H1 (cell line): Measurements from ENCODE around the gene SCD. TPM values are rescaled to one million over a fixed set of nuclear protein-coding genes. Genes with fewer than 3 reads are reported as not detected.

ENCODE experiments used
- CTCF ChIA-PET: fragments of 300-600 bp; sonication (Branson Sonifier 250); formaldehyde crosslinking; loops from one replicate; lab custom pipeline; 2021; ENCODE audit not compliant: partially characterized antibody; lab: Charles Lee
- POLR2A ChIA-PET: fragments of 300-600 bp; sonication (Branson Sonifier 250); formaldehyde crosslinking; loops from one replicate; lab custom pipeline; 2021; ENCODE audit warnings: inconsistent platforms; ENCODE audit not compliant: partially characterized antibody; lab: Charles Lee
- DNase-seq, 2 experiments: peaks; one replicate each; pipeline versions ENCODE4 v3.0.0 to v3.0.0-alpha.2; 2010 to 2022; ENCODE audit warnings: low spot score in 2 of 2, low read depth in 1 of 2, mixed read lengths in 1 of 2
- FAIRE-seq: peaks from 2 replicates; lab custom pipeline; 2011; peaks lifted over from hg19 to GRCh38; lab: Jason Lieb, UNC
- H2AFZ ChIP-seq: 2 replicates; pipeline ENCODE4 v1.8.1; 2012; ENCODE audit warnings: low read length, inconsistent platforms
- H2AK5ac ChIP-seq: 2 replicates; pipeline ENCODE4 v1.6.1; 2013; ENCODE audit warnings: low read depth, low read length
- H2BK120ac ChIP-seq: replicated peaks from 2 replicates; pipeline ENCODE3; 2013; ENCODE audit warnings: low read depth, low read length, inconsistent platforms
- H2BK12ac ChIP-seq: 2 replicates; pipeline ENCODE4 v1.6.1; 2013; ENCODE audit warnings: low read depth, low read length
- H2BK15ac ChIP-seq: 2 replicates; pipeline ENCODE4 v1.6.1; 2013; ENCODE audit warnings: low read length
- H2BK20ac ChIP-seq: 2 replicates; pipeline ENCODE4 v1.6.1; 2013; ENCODE audit warnings: low read length
- H2BK5ac ChIP-seq: 2 replicates; pipeline ENCODE4 v1.6.1; 2013; ENCODE audit warnings: low read depth, low read length
- H3K14ac ChIP-seq: 2 replicates; pipeline ENCODE4 v1.6.1; 2013; ENCODE audit warnings: inconsistent platforms; ENCODE audit not compliant: insufficient read length
- H3K18ac ChIP-seq: 2 replicates; pipeline ENCODE4 v1.6.1; 2013; ENCODE audit warnings: low read length; ENCODE audit errors: extremely low read depth
- H3K23ac ChIP-seq: 2 replicates; pipeline ENCODE4 v1.6.1; 2013; ENCODE audit warnings: inconsistent platforms; ENCODE audit not compliant: insufficient read length
- H3K23me2 ChIP-seq: 2 replicates; pipeline ENCODE4 v1.6.1; 2013; ENCODE audit warnings: low read depth, low read length
- H3K27ac ChIP-seq: 2 replicates; pipeline ENCODE4 v1.6.1; 2011; ENCODE audit warnings: low read depth, low read length, inconsistent platforms
- H3K27me3 ChIP-seq, 4 experiments: replicated peaks in 1 of 4; 1 replicate in 1 of 4; 2 replicates in 3 of 4; pipeline versions ENCODE4 v1.6.1 to v1.8.1; 2011 to 2013; ENCODE audit warnings: low read length in 3 of 4, mild to moderate bottlenecking in 3 of 4, inconsistent platforms in 2 of 4, mixed read lengths in 2 of 4, moderate library complexity in 1 of 4; ENCODE audit not compliant: control insufficient read depth in 3 of 4, insufficient read depth in 3 of 4; ENCODE audit errors: extremely low read depth in 1 of 4
- H3K36me3 ChIP-seq, 4 experiments: 2 replicates each; pipeline versions ENCODE4 v1.6.1 to v1.8.1; 2011 to 2013; ENCODE audit warnings: mild to moderate bottlenecking in 4 of 4, low read length in 3 of 4, moderate library complexity in 2 of 4, control low read depth in 1 of 4, inconsistent platforms in 1 of 4; ENCODE audit not compliant: insufficient read depth in 4 of 4, control insufficient read depth in 2 of 4
- H3K4ac ChIP-seq: replicated peaks from 2 replicates; pipeline ENCODE3; 2013; ENCODE audit warnings: low read length, low read depth, mixed read lengths, inconsistent platforms; ENCODE audit not compliant: insufficient read length
- H3K4me1 ChIP-seq, 4 experiments: replicated peaks in 1 of 4; 1 replicate in 1 of 4; 2 replicates in 3 of 4; pipeline versions ENCODE4 v1.6.1 to v1.8.1; 2011 to 2013; ENCODE audit warnings: low read length in 3 of 4, inconsistent platforms in 2 of 4, mixed read lengths in 1 of 4; ENCODE audit not compliant: insufficient read depth in 4 of 4, control insufficient read depth in 3 of 4
- H3K4me2 ChIP-seq, 2 experiments: 2 replicates each; pipeline versions ENCODE4 v1.6.1 to v1.8.1; 2011 to 2013; ENCODE audit warnings: low read depth in 2 of 2, low read length in 2 of 2, control low read depth in 1 of 2, inconsistent platforms in 1 of 2, mild to moderate bottlenecking in 1 of 2; ENCODE audit not compliant: insufficient read depth in 1 of 2
- H3K4me3 ChIP-seq, 4 experiments: fragments of 200-600, 300-600 bp in 1 of 4; sonication (generic), shearing (Covaris generic), sonication (Bioruptor Twin) in 1 of 4; 2 replicates each; pipeline versions ENCODE4 v1.5.1 to v1.8.1; 2011 to 2016; ENCODE audit warnings: low read length in 4 of 4, low read depth in 3 of 4, control low read depth in 2 of 4, inconsistent platforms in 2 of 4, mild to moderate bottlenecking in 2 of 4, mixed read lengths in 1 of 4, moderate library complexity in 1 of 4; ENCODE audit not compliant: insufficient read depth in 2 of 4; ENCODE audit errors: extremely low read depth in 1 of 4
- H3K56ac ChIP-seq: replicated peaks from 2 replicates; pipeline ENCODE3; 2013; ENCODE audit warnings: low read depth, mild to moderate bottlenecking, mixed read lengths, low read length, inconsistent platforms; ENCODE audit not compliant: insufficient read length
- H3K79me1 ChIP-seq: 2 replicates; pipeline ENCODE4 v1.6.1; 2013; ENCODE audit warnings: low read depth, low read length, control low read depth
- H3K79me2 ChIP-seq, 2 experiments: 2 replicates each; pipeline versions ENCODE4 v1.6.1 to v1.8.1; 2012 to 2013; ENCODE audit warnings: low read length in 2 of 2, mild to moderate bottlenecking in 2 of 2, inconsistent platforms in 1 of 2; ENCODE audit not compliant: insufficient read depth in 2 of 2, control insufficient read depth in 1 of 2
- H3K9ac ChIP-seq, 4 experiments: replicated peaks in 1 of 4; 1 replicate in 1 of 4; 2 replicates in 3 of 4; pipeline versions ENCODE4 v1.6.1 to v1.8.1; 2011 to 2013; ENCODE audit warnings: low read depth in 3 of 4, low read length in 3 of 4, control low read depth in 2 of 4, mild to moderate bottlenecking in 2 of 4, moderate library complexity in 2 of 4, inconsistent platforms in 1 of 4; ENCODE audit errors: extremely low read depth in 1 of 4
- H3K9me3 ChIP-seq, 2 experiments: 2 replicates each; pipeline versions ENCODE4 v1.6.1 to v1.8.1; 2012 to 2013; ENCODE audit warnings: mild to moderate bottlenecking in 2 of 2, moderate library complexity in 2 of 2, control low read depth in 1 of 2, inconsistent platforms in 1 of 2, low read depth in 1 of 2, low read length in 1 of 2, mixed read lengths in 1 of 2; ENCODE audit not compliant: insufficient read depth in 2 of 2
- H4K20me1 ChIP-seq, 2 experiments: replicated peaks in 1 of 2; 2 replicates each; pipeline versions ENCODE3 to v1.8.1; 2011 to 2013; ENCODE audit warnings: inconsistent platforms in 2 of 2, low read length in 2 of 2, mild to moderate bottlenecking in 1 of 2; ENCODE audit not compliant: insufficient read depth in 2 of 2, control insufficient read depth in 1 of 2
- H4K5ac ChIP-seq: 2 replicates; pipeline ENCODE4 v1.6.1; 2013; ENCODE audit warnings: low read length, low read depth, mixed read lengths, inconsistent platforms; ENCODE audit not compliant: insufficient read length
- H4K8ac ChIP-seq: 2 replicates; pipeline ENCODE4 v1.8.0; 2013; ENCODE audit warnings: mild to moderate bottlenecking, moderate library complexity, low read length, inconsistent platforms; ENCODE audit not compliant: insufficient read depth; ENCODE audit errors: extremely low read depth
- H4K91ac ChIP-seq: replicated peaks from 2 replicates; pipeline ENCODE3; 2013; ENCODE audit warnings: low read length, mixed read lengths, inconsistent platforms; ENCODE audit not compliant: insufficient read length
- KDM4A ChIP-seq: IDR thresholded peaks from one replicate; pipeline ENCODE4 v1.7.1; 2012; ENCODE audit warnings: low read depth, mild to moderate bottlenecking, moderate library complexity, low read length, inconsistent platforms; ENCODE audit not compliant: severe bottlenecking
- RAD21 ChIP-seq, 2 experiments: IDR thresholded peaks in 1 of 2; conservative IDR thresholded peaks in 1 of 2; 2 replicates each; pipeline ENCODE4 v1.6.1; 2011; ENCODE audit warnings: low read depth in 2 of 2, low read length in 2 of 2, improper control_type of control experiment in 1 of 2, inconsistent platforms in 1 of 2, mild to moderate bottlenecking in 1 of 2, moderate library complexity in 1 of 2
- WGBS, 2 experiments: shearing (Covaris generic) in 1 of 2; methylation state at CpG; one replicate each; pipeline versions ENCODE4 v1.1.6 to v1.1.7; 2013 to 2015; ENCODE audit warnings: low lambda C conversion rate in 2 of 2, mixed read lengths in 2 of 2, inconsistent platforms in 1 of 2, low coverage in 1 of 2, missing lambda C conversion rate in 1 of 2; ENCODE audit not compliant: insufficient replicate concordance in 2 of 2, insufficient coverage in 1 of 2, insufficient read length in 1 of 2; ENCODE audit errors: extremely low coverage in 1 of 2, missing lambda C conversion rate in 1 of 2; 5-methylcytosine and 5-hydroxymethylcytosine counted together
- polyA plus RNA-seq, 7 experiments: library from polyadenylated mRNA; depleted of rRNA in 3 of 7; stranded (reverse) in 5 of 7; unstranded in 2 of 7; fragments of >200 nt in 5 of 7; fragments of 200-250 nt in 2 of 7; gene quantifications; 1 replicate in 5 of 7; 2 replicates in 1 of 7; 4 replicates in 1 of 7; pipeline versions ENCODE4 v1.2.1 to v1.2.3, GENCODE V29; 2011 to 2013; ENCODE audit warnings: missing spikeins in 2 of 7, mixed read lengths in 2 of 7
- total RNA-seq: library from RNA; stranded (reverse); fragmentation: NEBNext Ultra II Directional; extraction: Animal tissue kit (Norgen Biotek cat#: 25700); gene quantifications from 2 replicates; pipeline ENCODE4 v1.2.1, GENCODE V29; 2021

Gene SCD
- total and polyA plus RNA-seq, 2 of the 8 experiments (the other 6 are each of a cell fraction or from before 2014, with no cell fraction given) = 397 to 621 TPM

DNA sequence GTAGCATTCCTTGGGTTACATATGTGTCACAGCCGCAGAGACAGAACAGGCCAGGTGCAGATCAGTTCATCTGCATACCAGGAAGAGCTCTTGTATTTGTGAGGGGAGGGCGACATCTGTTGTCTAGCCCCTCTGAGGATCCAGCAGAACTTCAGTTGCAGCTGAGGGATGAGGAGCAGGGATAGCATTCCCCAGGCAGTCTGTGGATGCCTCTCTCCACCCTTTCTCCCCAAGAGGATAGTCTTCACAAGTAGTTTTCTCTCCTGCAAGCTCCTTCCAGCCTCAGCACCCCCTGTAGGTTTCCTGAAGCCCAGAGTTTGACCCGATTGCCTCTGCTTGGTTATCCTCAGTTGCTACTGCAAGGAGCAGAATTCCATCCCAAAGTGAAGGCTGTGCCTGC, 2.6 kb downstream of the SCD start:
- Histone ChIP-seq H3K4me2 (peak overlapping the region; percentile 85 to 97), H2AFZ (no peak overlapping the region), H3K79me1 (peaks cover 15% of the 10 kb centered on the region), H3K18ac (no peak overlapping the region), H3K23ac (no peak overlapping the region), H2BK120ac (no peak overlapping the region), H4K91ac (no peak overlapping the region), H3K36me3 (peaks cover 49 to 68% (median 63%) of the 10 kb centered on the region in 4 experiments), H4K5ac (no peak overlapping the region), H3K79me2 (peaks cover 32 to 77% of the 10 kb centered on the region in 2 experiments), H3K4me3 (peak overlapping the region; percentile 5 to 92 (median 49); a peak in 5 of 8 replicates), H3K56ac (no peak overlapping the region), H3K23me2 (peaks cover 19% of the 10 kb centered on the region), H3K4ac (no peak overlapping the region), H3K14ac (no peak overlapping the region), H2BK20ac (no peak overlapping the region), H2BK15ac (no peak overlapping the region), H3K27me3 (no peaks in the 10 kb centered on the region), H3K27ac (no peak overlapping the region), H2BK5ac (no peak overlapping the region), H4K8ac (no peak overlapping the region), H4K20me1 (peaks cover 28 to 55% of the 10 kb centered on the region in 2 experiments), H3K9ac (peak overlapping the region in 1 of 4 experiments; percentile 33; a peak in 1 of 7 replicates), H3K4me1 (peaks cover 7 to 28% (median 20%) of the 10 kb centered on the region in 4 experiments), H2AK5ac (no peak overlapping the region), H2BK12ac (no peak overlapping the region), H3K9me3 (no peaks in the 10 kb centered on the region)
- ChIA-PET CTCF (interaction anchor here (0.7 to 21.7 kb wide), 11 partner anchors 8 to 169 kb away, joined by 3 to 226 read pairs (median 3); partner anchors contain the start of gene BLOC1S2), POLR2A (interaction anchor here (1.3 to 9.6 kb wide), 6 partner anchors 11 to 64 kb away, joined by 3 to 103 read pairs (median 48); no protein-coding TSS in a partner anchor)
- FAIRE-seq (no peak), DNase-seq (no peak)
- peak; percentile 3 to 9; a peak in 2 of 4 replicates for TF ChIP-seq RAD21 (IDR thresholded peaks at IDR 0.05 in 1 of 2, conservative IDR thresholded peaks at IDR 0.05 in 1 of 2; ENCODE audit: low read depth in 2 of 2, low read length in 2 of 2)
- TF ChIP-seq KDM4A = no peak
- 80% methylated on average over 3 of the region's 3 CpGs; no CpG with 5 or more reads in 1 of the 2 experiments for WGBS, 2 experiments
